ENCODE results near the gene RAD9A.

DNA sequence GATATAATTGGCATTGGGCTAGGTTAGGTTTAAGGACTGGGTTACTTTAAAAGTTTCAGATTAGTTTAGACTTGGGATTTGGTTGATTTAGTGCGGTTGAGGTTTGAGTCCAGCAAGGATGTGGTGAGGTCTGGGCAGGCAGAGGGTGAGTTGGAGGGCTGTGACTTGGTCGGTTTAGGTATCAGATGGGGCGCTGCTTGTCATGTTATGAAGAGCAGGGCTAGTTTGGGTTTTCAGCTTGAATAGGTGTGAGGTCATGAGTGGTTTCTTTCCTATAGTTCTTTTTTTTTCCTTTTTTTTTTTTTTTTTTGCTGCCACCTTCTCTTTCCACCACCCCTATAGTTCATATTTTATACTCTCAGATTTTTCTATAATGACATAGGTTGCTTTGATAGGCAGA lies 23.2 kb upstream of the RAD9A start:
- TF ChIP-seq POLR2A (IDR thresholded peaks at IDR 0.05; ENCODE audit: low read length) (no peak), GATA1 (IDR thresholded peaks at IDR 0.05; ENCODE audit: low read depth, low read length) (no peak)

All from erythroblast (primary cell).